ENCODE results near the gene CPE. TPM values are rescaled to one million over a fixed set of nuclear protein-coding genes. Genes with fewer than 3 reads are reported as not detected.

CPE gene
- total and polyA plus RNA-seq, 2 of the 4 experiments (the other 2 are of a cell fraction): 3.6 to 13.5 TPM

- no peaks in the 10 kb centered on the region for H3K9me3 ChIP-seq (ENCODE audit: control insufficient read depth, insufficient read depth, low read length)
- H3K79me1 ChIP-seq (ENCODE audit: low read depth in 1 of 2, low read length in 2 of 2): no peaks in the 10 kb centered on the region
- no peak overlapping the region for H2AFZ ChIP-seq (replicated peaks; ENCODE audit: low read length, poor library complexity)
- no TSS peak for BruUV-seq (replicated peaks)
- H3K4me2 ChIP-seq (ENCODE audit: low read depth, low read length): no peak overlapping the region
- no peak for ATAC-seq (ENCODE audit: low read depth)
- H3K9me1 ChIP-seq (ENCODE audit: insufficient read depth, low read length): no peaks in the 10 kb centered on the region
- H3K4ac ChIP-seq (ENCODE audit: low read depth, low read length): no peak overlapping the region
- H2BK15ac ChIP-seq (ENCODE audit: low read depth, low read length): no peak overlapping the region
- no peak overlapping the region for H3K56ac ChIP-seq (ENCODE audit: extremely low read depth, insufficient read depth, low read length)
- H3K9ac ChIP-seq (ENCODE audit: low read depth, low read length): no peak overlapping the region
- intact Hi-C loops (cut with micrococcal nuclease) (no loop called here), in situ Hi-C loops (cut with MboI; ENCODE audit: low sequenced_read_pairs) (no loop called here), dilution Hi-C loops (cut with HindIII; ENCODE audit: low sequenced_read_pairs, unreplicated experiment) (no loop called here)
- H4K5ac ChIP-seq (ENCODE audit: low read depth, low read length): no peak overlapping the region
- DNase-seq: no peak
- H4K8ac ChIP-seq (ENCODE audit: low read depth in 2 of 2, low read length in 2 of 2): no peak overlapping the region
- H4K91ac ChIP-seq (ENCODE audit: insufficient read depth, low read depth, low read length): no peak overlapping the region
- H3K27ac ChIP-seq (ENCODE audit: insufficient read depth, low read length): no peak overlapping the region
- H2AK5ac ChIP-seq (ENCODE audit: low read depth, low read length): no peak overlapping the region
- ChIA-PET CTCF (no interaction called here), POLR2A (ENCODE audit: unreplicated experiment) (no interaction called here)
- H3K4me1 ChIP-seq (ENCODE audit: control insufficient read depth, insufficient read depth, low read length): no peaks in the 10 kb centered on the region
- no peaks in the 10 kb centered on the region for H4K20me1 ChIP-seq (ENCODE audit: insufficient read depth, low read length)
- H2BK5ac ChIP-seq (ENCODE audit: low read depth, low read length, poor library complexity, severe bottlenecking): no peak overlapping the region
- no peak overlapping the region for H3K14ac ChIP-seq (replicated peaks; ENCODE audit: low read depth, low read length)
- H2BK20ac ChIP-seq (ENCODE audit: low read depth, low read length): no peak overlapping the region
- H3K23ac ChIP-seq (ENCODE audit: low read depth, low read length): no peak overlapping the region
- no peak overlapping the region for H3K4me3 ChIP-seq (ENCODE audit: insufficient read depth, low read depth, low read length)
- no peaks in the 10 kb centered on the region for H3K27me3 ChIP-seq (ENCODE audit: control insufficient read depth, insufficient read depth, low read length)
- TF ChIP-seq POLR2A (IDR thresholded peaks at IDR 0.05; ENCODE audit: low read depth, low read length) (no peak), CTCF (conservative IDR thresholded peaks at IDR 0.05; ENCODE audit: low read depth, low read length) (no peak), RAD21 (IDR thresholded peaks at IDR 0.05; ENCODE audit: low read length) (no peak), BHLHE40 (IDR thresholded peaks at IDR 0.05; ENCODE audit: low read depth, low read length) (no peak), MXI1 (IDR thresholded peaks at IDR 0.05; ENCODE audit: borderline replicate concordance, low read depth, low read length) (no peak)
- TF ChIP-seq, protein P1, sequence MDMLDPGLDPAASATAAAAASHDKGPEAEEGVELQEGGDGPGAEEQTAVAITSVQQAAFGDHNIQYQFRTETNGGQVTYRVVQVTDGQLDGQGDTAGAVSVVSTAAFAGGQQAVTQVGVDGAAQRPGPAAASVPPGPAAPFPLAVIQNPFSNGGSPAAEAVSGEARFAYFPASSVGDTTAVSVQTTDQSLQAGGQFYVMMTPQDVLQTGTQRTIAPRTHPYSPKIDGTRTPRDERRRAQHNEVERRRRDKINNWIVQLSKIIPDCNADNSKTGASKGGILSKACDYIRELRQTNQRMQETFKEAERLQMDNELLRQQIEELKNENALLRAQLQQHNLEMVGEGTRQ (IDR thresholded peaks at IDR 0.05; ENCODE audit: low read depth, low read length): no peak
- no peak overlapping the region for H2BK120ac ChIP-seq (ENCODE audit: low read depth, low read length)
- no peak overlapping the region for H3K18ac ChIP-seq (ENCODE audit: low read depth, low read length)
- H3K36me3 ChIP-seq (ENCODE audit: control insufficient read depth, insufficient read depth, low read length): no peaks in the 10 kb centered on the region
- no peak overlapping the region for H2AK9ac ChIP-seq (replicated peaks; ENCODE audit: low read depth, low read length, poor library complexity)
Observed at GRCh38 chr4:165393051-165393450, 14.2 kb downstream of the CPE start.
